Measurements from ENCODE around the gene CXorf65.

Gene CXorf65

DNA sequence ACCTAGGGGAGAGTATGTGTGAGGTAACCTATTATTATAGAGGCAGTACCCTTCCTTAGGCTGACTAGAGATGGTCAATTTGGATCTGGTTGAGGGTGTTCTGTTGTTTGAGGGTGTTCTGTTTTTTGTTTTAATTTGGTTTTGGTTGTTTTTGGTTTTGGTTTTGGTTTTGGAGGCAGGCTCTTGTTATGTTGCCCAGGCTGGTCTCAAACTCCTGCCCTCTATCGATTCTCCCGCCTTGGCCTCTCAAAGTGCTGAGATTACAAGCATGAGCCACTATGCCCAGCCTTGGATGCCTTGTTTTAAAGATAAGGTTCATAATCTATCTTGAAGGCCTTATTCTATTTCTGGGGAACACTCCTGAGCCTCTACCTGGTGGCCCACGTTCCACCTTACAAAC, 912 bp downstream of the CXorf65 start:
- no peak for FAIRE-seq

DNA sequence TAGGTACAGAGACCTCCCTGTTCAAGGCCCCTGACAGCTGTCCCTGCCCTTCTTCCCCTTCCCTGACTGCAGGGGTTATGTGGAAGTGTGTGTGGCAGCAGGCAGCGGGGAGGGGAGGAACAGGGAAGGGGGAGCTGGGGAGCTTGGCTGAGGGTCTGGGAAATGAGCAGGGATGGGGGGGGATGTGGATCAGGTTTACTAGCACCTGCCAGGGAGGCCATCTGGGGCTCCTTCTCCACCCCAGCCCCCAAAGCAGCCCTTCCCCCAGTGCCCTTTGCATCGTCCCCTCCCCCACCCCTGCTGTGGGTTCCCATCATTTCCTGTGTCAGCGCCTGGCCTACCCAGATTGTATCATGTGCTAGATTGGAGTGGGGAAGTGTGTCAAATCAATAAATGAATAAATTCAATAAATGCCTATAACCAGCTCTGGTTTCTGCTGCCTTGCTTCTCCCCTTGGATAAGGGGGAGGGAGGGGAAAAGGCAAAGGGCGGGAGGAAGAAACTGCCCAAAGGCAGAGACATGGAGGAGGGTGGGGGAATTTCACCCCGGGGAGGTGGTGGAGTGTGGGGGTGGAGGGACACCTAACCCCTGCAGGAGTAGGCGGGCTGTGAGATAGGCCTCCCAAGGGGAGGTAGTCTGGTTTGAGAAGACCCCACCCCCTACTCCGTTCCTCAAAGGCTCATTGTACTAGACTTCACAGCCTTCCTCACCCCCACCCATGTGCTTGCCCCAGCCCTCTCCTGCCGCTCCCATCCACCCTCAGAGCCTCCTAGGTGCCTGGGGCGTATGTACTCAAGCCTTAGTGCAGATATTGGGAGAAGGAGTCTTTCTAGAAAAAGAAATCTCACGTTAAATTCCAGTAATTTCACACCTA, 3.2 kb downstream of the CXorf65 start:
- FAIRE-seq, result no peak

DNA sequence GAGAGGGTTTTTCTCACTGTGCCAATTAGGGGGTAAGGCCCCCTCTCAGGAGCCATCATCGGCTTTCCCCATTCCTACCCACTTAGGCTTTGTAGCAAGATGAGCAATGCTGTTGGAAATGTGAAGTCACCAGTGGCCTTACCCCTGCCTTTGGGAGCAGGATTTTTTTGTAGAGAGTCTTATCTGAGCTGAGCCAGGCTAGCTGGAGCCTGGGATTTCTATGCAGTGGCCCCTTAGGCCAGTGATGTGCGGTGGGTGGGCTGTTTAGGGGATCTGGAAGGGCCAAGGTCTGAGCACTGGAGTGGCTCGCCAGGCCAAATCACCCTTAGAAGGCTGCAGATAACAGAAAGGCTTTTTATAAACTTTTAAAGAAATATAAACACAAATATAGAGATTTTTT, 4.2 kb downstream of the CXorf65 start:
- no peak for FAIRE-seq

DNA sequence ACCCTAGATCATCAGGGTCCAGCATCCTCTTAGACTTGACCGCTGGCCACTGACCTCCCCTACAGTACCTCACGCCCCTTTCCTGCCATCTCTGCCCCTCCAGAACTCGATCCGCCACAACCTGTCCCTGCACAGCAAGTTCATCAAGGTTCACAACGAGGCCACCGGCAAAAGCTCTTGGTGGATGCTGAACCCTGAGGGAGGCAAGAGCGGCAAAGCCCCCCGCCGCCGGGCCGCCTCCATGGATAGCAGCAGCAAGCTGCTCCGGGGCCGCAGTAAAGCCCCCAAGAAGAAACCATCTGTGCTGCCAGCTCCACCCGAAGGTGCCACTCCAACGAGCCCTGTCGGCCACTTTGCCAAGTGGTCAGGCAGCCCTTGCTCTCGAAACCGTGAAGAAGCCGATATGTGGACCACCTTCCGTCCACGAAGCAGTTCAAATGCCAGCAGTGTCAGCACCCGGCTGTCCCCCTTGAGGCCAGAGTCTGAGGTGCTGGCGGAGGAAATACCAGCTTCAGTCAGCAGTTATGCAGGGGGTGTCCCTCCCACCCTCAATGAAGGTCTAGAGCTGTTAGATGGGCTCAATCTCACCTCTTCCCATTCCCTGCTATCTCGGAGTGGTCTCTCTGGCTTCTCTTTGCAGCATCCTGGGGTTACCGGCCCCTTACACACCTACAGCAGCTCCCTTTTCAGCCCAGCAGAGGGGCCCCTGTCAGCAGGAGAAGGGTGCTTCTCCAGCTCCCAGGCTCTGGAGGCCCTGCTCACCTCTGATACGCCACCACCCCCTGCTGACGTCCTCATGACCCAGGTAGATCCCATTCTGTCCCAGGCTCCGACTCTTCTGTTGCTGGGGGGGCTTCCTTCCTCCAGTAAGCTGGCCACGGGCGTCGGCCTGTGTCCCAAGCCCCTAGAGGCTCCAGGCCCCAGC, 5.7 kb downstream of the CXorf65 start:
- FAIRE-seq, result no peak

DNA sequence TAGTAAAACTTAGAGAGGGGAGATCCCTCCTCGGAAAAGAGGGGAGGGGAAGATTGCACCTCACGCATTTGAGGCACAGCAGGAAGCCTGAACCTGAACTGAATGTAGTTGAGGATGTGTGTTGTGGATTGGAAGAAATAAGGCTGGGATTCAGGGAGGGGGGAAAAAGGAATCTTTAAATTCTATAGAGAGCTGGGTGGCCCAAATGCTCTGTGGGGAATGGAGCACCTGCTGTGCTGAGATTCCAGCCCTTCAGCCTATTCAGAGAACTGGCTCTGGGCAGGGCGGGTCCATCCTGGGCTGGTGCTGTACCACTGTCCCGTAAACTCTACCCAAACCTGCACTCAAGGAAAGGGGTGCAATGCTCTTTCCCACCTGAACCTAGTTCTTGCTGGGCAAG, 6.8 kb downstream of the CXorf65 start:
- no peak for FAIRE-seq

DNA sequence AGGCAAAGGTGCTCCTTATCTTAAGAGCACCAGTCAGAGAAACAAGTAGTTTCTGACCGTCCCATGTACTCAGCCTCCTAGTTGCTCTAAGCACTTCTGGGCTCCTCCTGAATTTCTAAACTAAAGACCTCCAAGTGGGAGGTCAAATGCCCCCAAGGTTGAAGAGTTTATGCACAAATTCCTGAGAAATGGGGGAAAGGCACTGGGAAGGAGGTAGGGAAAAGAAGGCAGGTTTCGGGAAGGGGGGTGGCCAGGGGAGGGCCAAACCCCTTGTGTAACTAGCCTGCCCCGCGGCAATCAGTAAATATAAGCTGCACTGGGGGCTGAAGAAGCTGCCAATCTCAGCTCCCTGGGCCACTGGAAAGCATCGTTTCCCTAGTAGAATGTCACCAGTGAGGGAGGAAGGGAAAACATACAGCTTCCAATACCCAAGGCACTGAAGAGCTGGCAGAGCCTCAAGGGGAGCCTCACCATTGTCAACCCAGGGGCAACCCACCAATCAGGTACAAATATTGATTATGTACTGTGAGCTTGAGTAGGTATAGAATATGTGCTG, 7.5 kb downstream of the CXorf65 start:
- FAIRE-seq, result no peak

DNA sequence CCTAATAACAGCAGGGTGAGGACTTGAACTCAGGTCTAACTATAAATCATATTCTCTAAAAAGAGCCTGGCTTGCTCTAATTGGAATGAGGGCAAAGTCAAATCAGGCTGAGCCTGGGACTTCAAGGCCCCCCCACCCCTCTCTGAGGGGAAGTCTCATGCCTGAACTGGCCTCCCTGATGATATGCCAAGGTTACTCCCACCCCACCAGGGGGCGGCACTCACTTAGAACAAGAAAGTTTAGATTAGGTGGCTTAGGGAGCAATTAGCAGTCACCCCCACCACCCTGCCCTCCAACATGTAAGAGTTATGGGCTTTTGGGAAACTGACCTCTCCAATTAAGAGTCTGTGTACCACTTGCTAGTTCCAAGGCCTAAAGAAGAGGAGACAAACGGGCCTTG, 8.2 kb downstream of the CXorf65 start:
- no peak for FAIRE-seq

DNA sequence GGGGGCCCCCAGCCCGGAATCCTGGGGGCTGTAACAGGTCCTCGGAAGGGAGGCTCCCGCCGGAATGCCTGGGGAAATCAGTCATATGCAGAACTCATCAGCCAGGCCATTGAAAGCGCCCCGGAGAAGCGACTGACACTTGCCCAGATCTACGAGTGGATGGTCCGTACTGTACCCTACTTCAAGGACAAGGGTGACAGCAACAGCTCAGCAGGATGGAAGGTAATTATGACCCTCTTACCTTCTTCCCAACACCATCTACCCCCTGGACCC, 9.8 kb downstream of the CXorf65 start:
- no peak for FAIRE-seq

DNA sequence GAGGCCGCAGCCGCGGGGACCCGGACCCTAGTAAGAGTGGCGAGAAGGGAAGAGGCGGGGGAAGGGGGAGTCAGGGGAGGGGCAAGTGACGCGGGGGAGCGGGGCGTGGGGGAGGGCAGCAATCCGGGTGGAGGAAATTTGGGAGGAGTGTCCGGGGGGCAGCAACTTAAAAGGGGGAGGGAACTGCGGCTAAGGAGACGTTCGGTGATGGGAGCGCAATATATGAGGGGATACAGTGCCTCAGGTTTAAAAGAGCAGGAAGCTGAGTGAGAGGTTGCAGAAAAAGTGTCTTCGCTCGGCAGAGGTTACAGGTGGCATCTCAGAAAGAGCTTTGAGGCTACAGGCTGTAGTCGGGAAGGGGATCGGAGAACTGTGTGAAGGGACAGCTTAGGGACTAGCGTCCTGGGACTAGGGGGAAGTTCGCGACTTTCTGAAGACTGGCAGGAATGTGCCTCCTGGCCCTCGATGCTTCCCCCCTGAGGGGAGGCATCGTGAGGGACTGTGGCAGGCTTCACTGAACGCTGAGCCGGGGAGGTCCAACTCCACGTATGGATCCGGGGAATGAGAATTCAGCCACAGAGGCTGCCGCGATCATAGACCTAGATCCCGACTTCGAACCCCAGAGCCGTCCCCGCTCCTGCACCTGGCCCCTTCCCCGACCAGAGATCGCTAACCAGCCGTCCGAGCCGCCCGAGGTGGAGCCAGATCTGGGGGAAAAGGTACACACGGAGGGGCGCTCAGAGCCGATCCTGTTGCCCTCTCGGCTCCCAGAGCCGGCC, 10.4 kb downstream of the CXorf65 start:
- no peak for FAIRE-seq

DNA sequence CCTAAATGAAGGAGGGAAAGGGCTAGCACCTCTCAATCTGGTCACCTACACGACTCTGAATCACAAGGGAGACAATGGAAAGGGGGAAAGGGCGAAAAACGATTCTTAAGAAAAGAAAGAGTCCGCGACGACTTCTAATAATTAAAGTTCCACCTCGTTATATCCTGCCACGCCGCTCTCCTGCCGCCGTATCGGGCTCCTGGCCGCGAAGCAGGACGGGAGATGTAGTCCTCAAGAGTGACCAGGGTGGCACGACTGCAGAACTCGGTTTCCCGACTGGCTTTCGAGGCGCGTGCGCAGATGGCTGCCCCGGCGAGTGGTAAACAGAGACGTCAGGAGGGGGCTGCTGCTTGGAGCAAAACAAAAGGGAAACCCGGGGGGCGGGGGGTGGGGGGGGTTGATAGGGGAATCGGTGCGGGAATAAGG, 11.0 kb downstream of the CXorf65 start, which contains the start of gene FOXO4:
TSS of gene FOXO4 (plus strand) at position 297 of the 426 bp plus-strand sequence. CDS start 678 bp downstream, outside the sequence.
- FAIRE-seq, result peak; percentile 73

DNA sequence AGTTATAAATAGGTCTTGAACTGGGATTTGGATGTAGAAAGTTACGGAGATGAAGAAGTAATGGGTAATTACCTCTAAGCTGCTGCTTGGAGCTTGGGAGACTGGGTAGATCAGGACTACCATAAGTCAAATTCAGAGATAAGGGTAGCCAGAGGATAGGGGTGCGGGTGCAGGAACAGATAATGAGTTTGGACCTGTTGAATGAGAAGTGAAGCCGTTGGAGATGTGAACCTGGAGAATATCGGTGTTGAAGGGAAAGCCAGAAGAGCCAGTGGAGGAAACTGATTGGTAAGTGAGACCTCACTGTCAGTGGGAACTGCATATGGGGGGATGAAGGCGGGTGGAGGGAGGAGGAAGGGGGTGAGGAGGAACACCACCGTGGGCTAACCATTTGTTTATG, 11.5 kb downstream of the CXorf65 start:
- FAIRE-seq, result no peak

DNA sequence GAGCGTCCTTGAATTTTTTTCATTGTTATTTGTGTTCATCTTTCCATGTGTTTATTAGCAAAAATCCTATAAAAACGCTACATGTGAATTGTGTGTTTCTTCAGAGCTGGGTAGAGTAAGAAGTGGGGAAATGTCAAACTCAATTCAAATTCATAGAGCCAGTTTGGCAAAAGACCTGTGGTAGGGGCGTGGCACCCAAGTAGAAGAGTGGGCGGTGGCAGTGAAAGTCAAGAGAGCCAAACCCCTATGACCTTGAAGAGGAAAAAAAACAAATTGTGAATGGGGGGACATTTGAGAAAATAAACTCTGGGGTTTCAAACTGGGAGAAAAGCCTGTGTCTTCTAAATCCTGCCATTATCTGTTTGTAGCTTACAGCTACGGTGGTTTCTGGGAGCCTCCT, 15.3 kb downstream of the CXorf65 start:
- no peak for FAIRE-seq

DNA sequence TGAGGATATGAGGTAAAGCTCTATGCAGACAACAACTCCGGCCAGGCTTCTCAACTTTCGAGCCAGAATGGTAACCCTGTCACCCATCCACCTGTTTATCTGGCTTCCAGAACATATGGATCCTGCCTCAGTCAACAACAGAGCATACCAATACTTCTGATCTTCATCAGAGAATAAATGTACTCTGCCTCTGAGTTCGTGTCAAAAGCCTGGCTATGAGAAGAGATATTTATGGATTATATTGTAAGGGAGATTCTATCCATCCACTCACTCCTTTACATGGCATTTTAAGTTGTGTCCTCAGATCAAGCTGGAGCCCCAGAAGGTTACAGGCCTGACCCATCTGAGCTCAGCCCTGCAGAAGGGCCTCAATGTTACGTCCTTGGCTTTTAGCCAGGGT, 20.6 kb downstream of the CXorf65 start:
- FAIRE-seq, result no peak

DNA sequence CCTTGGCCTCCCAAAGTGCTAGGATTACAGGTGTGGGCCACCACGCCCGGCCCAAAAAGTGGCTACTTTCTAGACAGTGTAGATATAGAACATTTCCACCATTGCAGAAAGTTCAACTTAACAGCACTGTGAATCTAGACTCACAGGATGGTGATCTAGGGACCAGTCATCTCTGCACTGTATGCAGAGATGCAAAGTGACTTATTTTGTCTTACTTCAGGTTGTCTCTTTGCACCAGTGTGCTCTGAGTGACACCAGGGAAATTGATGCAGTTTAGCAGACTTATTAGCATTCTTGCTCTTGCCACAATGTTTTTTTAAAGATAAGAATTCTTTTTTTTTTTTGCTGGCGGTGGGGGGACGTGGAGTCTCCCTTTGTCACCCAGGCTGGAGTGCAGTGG, 23.7 kb downstream of the CXorf65 start:
- no peak for FAIRE-seq

DNA sequence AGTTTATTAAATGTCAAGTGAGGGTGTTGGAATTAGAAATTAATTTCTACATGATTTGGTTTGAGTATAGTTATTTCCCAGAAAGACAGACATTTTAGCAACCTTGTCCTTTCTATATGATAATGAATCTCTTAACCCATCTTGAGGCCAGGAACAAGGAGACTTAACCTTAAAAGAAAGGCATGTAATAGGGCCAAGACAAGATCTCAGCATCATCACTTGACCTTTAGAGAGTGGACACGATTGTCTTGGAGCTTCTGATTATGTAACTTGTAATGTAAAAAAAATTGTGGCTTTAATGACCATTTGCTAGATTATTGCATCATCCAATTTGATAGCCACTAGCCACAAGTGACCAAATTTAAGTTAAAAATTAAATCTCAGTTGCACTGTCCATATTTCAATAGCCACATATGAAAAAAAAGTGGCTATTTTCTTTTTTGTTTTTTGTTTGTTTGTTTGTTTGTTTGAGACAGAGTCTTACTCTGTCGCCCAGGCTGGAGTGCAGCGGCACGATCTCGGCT, 24.4 kb downstream of the CXorf65 start:
- FAIRE-seq, result no peak

DNA sequence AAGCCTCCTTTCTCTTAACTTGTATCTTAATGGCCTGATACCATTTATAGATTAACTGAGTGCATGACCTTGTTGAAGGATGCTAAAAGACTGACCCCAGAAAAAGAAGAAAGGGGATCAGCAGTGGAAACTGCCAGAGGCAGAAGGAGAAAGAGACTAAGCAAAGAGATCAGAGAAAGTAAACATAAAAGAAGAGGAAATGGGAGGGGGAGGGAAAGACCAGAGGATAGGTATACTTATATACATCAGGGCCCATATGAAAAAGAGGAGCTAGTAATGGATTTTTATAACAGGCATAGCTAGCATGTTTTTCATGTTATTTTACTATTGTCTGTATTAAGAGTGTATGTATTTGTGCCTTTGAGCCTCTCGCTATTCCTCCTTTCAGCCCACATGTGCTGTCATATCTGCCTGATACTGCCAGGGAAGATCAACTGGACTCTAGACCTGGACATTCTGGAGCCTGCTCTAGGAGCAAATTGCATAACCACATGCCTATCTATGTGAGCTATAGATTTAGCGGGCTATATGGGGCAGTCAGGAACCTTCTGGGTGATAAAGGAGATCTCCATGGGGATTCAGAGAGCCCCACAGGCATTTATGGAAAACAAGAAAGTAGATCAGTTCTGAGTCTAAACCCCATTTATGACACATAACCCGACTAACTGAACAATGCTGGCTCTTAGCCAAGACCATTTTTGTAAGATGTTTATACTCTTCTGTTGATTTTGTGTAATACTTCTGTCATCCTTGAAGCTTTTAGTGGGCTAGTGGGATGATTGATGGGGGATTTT, 25.0 kb downstream of the CXorf65 start:
- no peak for FAIRE-seq

DNA sequence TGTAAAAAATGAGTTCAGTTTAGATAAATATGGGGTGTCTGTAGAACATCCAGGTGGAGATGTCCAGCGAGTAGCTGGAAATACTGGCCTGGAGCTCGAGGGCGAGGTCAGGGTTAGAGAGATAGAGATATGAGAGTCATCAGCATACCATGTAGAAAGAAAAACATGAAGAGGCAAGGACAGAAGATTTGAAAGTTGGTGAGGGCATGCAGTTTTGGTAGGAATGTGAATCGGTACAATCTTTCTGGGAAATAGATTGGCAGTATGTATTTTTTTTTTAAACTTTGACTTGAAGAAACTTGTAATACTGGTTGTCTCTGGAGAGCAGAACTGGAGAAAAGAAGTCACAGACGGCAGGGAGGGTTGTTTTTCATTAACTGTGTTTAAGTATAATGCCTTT, 36.0 kb downstream of the CXorf65 start:
- no peak for FAIRE-seq

DNA sequence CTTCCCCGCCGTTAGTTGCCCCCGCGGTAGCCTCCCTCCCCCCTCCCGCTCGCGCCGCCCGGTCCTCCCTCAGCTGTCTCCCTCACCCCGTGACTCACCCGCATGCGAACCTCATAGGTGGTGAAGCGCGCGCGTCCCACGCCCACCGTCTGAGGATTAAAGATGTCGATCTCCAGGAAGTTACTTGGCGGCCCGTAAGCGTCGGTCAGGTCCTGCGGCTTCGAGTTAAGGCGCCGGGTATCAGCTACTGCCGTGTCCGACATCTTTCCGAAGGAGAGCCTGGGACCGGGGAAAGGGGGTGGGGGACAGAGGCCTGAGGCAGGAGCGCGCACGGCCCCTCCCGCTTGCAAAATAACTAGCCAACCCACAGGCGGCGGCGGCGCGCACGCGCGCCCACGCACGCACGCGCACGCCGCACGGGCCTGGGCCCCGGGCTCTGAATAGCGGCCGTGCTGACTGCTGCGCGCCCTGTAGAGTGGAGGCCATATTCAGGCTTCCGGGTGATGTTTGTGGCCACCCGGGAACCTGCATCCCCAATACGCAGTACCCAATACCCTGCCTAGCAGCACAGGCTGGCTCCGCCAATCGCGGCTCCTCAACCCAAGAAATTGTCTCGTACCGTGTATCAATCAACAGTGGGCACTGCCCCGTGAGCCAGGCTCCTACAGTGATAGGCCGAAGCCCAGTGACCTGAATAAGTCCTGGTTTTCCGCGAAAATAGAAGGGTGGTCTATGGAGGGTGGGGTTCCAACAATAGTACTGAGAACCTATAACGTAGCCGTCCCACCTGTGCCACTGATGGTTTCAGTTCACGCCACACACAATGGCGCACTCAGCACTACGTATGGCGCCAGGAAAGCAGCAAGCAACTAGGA, 38.3 kb downstream of the CXorf65 start, which contains the start of gene SNX12:
TSS of gene SNX12 (minus strand) at position 291 of the 875 bp plus-strand sequence. CDS start at position 263, 28 bp downstream.
- FAIRE-seq, result peak; percentile 97

DNA sequence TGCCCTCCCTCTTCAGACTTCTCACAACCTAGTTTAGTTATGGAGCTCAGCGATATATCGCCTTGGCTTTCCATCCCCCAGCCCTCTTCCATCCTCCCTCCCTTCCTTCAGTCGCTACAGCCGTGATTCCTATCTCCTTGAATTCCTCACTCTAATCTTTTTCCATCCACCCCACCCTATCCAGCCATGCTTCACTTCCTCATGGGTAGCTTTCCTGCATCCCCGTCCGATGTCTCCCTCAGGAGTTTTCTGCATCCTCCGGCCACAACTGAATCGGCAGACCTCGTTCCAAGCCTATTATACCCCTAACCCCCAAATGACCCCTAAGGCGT, 38.9 kb downstream of the CXorf65 start:
- FAIRE-seq, result no peak

DNA sequence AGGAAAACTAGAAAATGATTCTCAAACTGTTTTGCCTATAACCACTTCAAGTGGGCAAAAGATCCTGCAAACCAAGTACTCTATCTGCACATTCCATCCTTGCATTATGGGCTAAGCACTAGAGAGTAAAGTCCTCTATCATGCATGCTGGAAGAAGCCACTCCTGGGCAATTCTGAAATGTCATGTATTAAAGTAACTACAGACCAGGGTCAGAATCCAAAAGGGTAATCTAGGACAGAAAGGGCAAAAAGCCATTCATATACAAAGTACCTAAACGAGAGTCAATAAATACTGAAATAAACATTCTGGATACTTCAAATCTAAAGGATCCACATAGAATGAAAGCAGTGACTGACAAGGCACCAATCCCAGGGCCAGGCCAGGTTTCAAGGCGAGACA, 39.5 kb downstream of the CXorf65 start:
- no peak for FAIRE-seq

DNA sequence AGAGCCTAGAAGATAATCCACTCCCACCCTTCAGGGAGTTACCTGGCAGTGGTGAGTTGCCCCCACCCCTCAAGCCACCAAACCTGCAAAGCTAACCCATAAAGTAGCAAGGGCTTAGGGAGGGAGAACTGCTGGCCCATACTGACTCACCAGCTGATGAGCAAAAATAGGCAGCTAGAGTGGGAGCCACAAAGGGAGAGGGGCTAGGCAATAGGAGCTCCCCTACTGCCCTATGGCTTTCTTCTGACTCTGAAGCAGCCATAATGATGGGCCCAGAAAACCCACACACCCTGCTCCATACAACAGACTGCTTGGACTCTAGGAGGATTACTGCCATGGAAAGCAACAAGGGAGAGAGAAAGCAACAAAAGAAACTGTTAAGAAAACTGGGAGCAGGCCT, 46.4 kb downstream of the CXorf65 start:
- no peak for FAIRE-seq

Measured in G401.6 (cell line).